Fibroblast of skin of abdomen (primary cell): Measurements from ENCODE around the gene CFLAR.
"Not testable (repeated sequence)": the region's sequence is repeated elsewhere in the genome, so short reads cannot be mapped to it uniquely, and the experiment has no call there.

Experiments used
- DNase-seq: peaks from one replicate; pipeline ENCODE4 v3.0.0-alpha.2; 2013

CFLAR gene

GRCh38 chr2:201149064-201149820, 33.3 kb downstream of the CFLAR start:
- DNase-seq: peak; percentile 90

GRCh38 chr2:201149821-201150165, 33.8 kb downstream of the CFLAR start:
- peak; percentile 48 for DNase-seq

GRCh38 chr2:201150454-201151020, 34.6 kb downstream of the CFLAR start:
- no peak for DNase-seq

- peak; percentile 88 for DNase-seq
Observed at GRCh38 chr2:201151127-201151981, 35.4 kb downstream of the CFLAR start.

- DNase-seq: no peak
Observed at GRCh38 chr2:201152517-201152916, 36.6 kb downstream of the CFLAR start.

- no peak for DNase-seq
Observed at GRCh38 chr2:201152999-201153815, 37.2 kb downstream of the CFLAR start.

GRCh38 chr2:201154615-201155399, 38.8 kb downstream of the CFLAR start:
- no peak for DNase-seq

- no peak for DNase-seq
Observed at GRCh38 chr2:201156036-201156435, 40.1 kb downstream of the CFLAR start.

- no peak for DNase-seq
Observed at GRCh38 chr2:201156640-201157039, 40.7 kb downstream of the CFLAR start.

GRCh38 chr2:201157694-201158093, 41.7 kb downstream of the CFLAR start:
- DNase-seq: no peak

GRCh38 chr2:201158111-201158929, 42.4 kb downstream of the CFLAR start:
- peak; percentile 75 for DNase-seq

- DNase-seq: no peak
Observed at GRCh38 chr2:201164166-201164565, 48.2 kb downstream of the CFLAR start.

- DNase-seq: no peak
Observed at GRCh38 chr2:201167546-201167945, 51.6 kb downstream of the CFLAR start.

- DNase-seq: not testable (repeated sequence)
Observed at GRCh38 chr2:201168496-201168895, 52.5 kb downstream of the CFLAR start.

GRCh38 chr2:201171259-201171814, 55.4 kb downstream of the CFLAR start:
- DNase-seq: no peak

- DNase-seq: no peak
Observed at GRCh38 chr2:201172279-201172678, 56.3 kb downstream of the CFLAR start.

GRCh38 chr2:201174687-201175086, 58.7 kb downstream of the CFLAR start:
- DNase-seq: no peak

- DNase-seq: no peak
Observed at GRCh38 chr2:201176081-201176481, 60.1 kb downstream of the CFLAR start.

- no peak for DNase-seq
Observed at GRCh38 chr2:201180010-201180409, 64.0 kb downstream of the CFLAR start.

GRCh38 chr2:201182650-201183364, 66.8 kb downstream of the CFLAR start, which contains the start of gene CASP10:
Gene CASP10 (plus strand): TSS chr2:201183141. CDS start chr2:201185778, 2,637 bp downstream.
- peak; percentile 16 for DNase-seq
